HPDE6-E6E7 (cell line): ENCODE measurements around the gene IL18R1.

Source experiments
- DNase-seq: peaks from one replicate; pipeline ENCODE4 v3.0.0; 2011; ENCODE audit warnings: missing footprints; ENCODE audit errors: extremely low spot score

The IL18R1 gene

DNA sequence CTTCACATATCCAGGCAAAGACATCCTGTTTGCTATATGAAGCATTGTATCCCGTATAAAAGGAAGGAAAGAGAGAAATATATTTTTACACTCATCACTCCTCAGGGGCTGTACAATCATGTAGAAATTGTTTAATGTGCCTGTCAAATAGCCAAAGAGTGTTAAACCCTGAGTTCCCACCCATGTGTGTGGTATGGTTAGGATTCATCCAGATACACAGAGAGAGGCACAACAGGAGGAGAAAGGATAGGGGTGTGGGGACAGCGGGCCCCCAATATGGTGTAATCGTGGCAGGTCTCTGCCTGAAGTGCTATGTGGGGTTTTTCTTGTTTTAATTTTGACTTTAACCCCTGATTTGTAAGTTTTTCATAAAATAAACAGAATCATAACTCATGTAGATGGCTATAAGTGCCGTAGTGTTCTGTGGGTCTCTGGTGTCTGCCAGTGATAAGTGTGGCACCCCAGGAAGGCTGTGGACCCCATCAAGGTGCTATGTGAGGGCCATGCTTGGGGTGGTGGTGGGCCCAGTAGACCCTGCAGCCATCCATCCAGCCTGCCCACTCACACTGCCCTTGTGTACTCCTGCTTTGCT is 10.2 kb upstream of the IL18R1 start:
- DNase-seq = no peak

DNA sequence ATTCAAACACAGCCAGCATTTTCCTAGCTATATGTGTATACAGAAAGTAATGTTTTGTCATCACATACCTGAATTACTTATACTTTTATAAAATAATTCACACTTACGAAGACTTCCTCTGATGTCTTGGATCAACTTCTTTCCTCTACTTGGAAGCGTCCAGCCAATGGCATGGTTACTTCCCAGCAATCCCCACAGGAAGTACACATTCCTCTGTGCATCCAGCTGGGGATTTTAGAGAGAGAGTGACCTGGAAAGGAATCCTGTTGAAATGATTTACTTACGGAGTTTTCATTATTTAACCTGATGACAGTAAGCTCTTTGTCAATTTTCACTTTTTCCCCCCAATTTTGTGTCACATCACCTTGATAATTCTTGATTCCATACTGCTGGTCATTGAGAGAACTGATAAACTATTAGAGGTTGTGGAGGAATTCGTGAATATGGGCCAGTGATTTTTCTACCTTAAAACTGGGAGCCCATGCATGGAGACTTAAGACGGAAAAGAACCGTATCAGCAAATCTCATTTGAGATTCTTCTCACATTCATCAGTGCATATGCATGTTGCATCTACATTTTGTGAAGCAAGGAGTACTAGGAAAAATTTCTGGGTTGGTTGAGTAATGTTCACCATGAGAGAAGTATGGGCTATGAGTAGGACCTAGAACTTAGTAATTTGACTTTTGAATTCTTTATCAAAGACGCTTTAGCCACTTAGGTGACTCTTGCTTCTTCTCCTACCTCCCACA is 9.0 kb upstream of the IL18R1 start:
- DNase-seq = no peak

GRCh38 chr2:102350137-102350793 is 5.3 kb upstream of the IL18R1 start:
- no peak for DNase-seq

DNA sequence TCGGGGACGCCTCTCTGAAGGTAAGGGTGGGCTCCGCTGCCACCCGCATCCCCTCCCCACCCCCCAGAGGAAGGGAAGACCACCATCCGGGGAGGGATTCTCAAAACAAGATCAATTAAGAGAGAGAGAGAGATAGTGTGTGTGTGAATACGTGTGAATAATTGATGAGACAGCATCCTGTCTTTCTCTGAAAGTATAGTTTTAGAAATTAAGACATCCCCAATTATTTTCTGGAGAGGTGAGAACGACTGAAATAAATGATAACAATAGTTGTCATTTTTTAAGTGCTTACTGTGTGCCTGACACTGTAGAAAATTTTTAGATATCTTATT is 751 bp downstream of the IL18R1 start:
- no peak for DNase-seq

DNA sequence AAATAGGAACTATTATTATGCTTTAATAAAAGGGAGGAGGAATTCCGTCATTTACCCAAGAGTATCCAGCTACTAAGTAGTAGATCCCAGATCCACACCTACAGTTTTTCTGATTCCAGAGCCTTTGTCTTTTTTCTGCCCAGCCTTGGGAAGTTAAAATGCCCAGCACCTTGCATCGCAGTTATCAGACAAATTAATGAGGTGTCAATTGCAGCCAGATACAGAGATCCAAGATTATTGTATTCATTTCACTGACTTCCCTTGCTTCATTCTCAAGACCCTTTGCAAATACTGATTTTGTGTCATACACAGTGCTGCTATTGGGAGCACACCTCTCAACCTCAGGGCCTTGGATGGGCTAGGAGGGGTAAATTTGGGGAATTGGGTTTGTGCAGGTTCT is 1.1 kb downstream of the IL18R1 start:
- no peak for DNase-seq

- DNase-seq = no peak
Observed at GRCh38 chr2:102357937-102358336, 2.3 kb downstream of the IL18R1 start.

- DNase-seq = no peak
Observed at GRCh38 chr2:102358496-102358895, 2.9 kb downstream of the IL18R1 start.

DNA sequence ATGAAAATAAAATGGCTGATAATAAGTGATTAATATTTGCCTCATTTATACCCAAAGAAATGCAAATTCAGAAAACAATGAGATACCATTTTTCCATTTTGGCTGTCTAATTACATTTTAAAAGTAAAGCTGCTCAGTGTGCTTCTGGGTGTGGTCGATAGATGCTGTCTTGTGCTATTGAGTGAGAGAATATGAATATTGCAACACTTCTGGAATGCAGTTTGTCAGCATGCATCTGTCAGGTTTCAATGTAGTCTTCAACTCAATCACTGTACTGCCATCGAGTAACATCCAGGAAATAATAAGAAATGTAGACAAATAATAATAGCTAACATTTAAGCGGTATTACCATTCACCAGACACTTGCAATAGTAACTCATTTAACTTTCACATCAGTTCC is 3.9 kb downstream of the IL18R1 start:
- DNase-seq = peak; percentile 26

- DNase-seq = no peak
Observed at GRCh38 chr2:102361632-102362241, 6.1 kb downstream of the IL18R1 start.

- DNase-seq = no peak
Observed at GRCh38 chr2:102365763-102366162, 10.2 kb downstream of the IL18R1 start.

DNA sequence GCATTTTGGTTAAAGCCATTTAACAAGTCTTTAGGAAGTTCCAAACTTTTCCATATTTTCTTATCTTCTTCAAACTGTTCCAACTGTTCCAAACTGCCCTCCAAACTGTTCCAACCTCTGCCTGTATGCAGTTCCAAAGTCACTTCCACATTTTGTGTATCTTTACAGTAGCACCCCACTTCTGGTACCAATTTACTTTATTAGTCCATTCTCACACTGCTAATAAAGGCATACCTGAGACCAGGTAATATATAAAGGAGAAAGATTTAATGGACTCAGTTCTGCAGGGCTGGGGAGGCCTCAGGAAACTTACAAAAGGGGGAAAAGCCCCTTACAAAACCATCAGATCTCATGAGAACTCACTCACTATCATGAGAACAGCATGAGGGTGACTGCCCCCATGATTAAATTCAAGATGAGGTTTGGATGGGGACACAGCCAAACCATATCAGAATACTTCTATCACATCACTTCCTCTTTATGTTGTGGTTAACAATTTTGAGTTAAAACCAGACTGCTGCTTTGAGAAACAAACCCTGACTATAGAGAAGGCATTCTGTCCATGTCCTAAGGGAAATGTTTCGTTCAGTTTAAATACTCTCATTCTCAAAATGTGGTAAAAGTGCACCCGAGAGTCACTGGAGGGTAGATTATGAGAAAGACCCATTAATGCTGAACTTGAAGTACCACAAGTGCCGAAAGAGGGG is 11.0 kb downstream of the IL18R1 start:
- no peak for DNase-seq

GRCh38 chr2:102367331-102367971 is 11.9 kb downstream of the IL18R1 start:
- DNase-seq = no peak

GRCh38 chr2:102368461-102369109 is 13.0 kb downstream of the IL18R1 start:
- DNase-seq = no peak

DNA sequence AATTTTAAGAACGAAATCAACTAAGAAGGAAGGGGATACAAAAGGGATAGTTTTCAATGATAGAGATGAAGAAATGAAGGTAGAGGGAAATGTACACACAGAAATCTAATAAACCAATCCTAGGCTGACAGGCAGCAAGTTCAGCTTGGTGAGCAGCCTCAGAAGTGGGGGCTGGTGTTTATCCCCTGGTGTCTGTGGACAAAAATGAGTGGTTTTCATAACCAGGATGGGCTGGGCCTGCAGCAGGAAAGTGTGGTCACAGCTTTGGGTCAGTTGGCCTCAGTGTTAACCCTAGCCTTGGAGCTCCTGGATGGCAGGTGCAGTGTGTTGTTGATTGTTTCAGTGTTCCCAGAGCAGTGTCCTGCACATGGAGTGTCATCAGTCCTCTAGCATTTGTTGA is 14.3 kb downstream of the IL18R1 start:
- DNase-seq = no peak

GRCh38 chr2:102376052-102376591 is 20.5 kb downstream of the IL18R1 start:
- DNase-seq = no peak

GRCh38 chr2:102383722-102384121 is 28.1 kb downstream of the IL18R1 start:
- DNase-seq = no peak

DNA sequence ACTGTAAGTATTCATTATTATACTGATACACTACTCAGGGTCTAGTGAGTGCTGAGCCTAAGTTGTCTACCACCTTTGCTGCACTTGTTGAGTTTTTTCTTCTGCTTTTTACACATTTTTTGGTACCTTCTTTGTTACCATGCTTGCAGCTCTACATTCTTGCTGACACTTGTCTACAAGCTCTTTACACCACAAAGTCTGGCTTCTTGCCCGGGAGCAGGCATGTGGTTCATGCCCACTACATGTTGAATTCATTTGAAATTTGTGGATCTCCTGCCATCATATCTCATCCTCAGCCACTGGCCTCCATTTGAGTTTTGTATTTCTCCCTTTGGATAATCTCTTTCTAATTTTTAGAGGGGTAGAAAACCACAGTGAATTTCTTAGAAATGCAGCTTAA is 29.9 kb downstream of the IL18R1 start:
- DNase-seq = no peak

DNA sequence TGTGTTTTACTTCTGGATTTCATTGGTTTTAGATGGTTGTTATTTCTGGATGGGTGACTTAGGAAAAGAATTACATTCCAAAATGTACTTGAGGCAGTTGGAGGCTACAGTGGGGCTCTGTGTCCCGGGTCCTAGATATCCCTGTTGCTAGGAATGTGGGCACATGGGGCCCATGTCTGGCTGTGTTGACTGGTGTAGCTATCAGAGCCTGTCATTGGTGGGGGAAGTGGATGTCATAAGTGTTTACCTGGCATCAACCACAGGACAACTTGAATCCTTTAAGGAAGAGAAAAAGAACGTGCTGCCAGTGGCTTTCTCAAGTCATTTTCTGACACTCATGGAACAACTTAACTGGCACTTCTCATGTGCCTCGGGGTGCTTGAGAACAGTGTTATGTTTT is 30.4 kb downstream of the IL18R1 start:
- no peak for DNase-seq

DNA sequence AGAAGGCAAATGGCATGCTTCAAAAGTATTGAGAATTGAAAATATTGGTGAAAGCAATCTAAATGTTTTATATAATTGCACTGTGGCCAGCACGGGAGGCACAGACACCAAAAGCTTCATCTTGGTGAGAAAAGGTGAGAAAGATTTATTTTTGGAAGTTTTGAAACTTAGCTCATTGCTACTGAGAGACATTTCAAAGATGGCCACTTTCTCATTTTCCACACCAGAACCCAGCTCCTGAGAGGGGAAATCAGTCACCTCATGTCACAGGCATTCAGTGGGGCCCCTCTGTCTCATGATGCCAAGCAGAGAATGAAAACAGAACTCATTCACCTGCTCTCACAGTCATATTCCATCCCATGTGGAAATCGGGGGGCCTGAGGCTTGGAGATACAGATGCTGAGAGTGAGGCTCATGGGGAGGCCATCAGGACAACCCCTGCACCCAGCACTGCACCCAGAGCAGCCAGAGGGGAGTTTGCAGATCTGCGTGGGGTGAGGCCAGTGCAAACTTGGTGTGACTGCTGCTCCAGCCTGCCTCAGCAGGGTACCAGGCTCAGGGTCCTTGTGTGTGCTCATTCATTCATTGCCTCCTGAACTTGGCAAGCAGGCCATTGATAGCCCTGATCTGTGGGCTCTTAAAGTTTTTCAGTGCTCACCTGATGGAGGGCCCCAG is 31.4 kb downstream of the IL18R1 start:
- DNase-seq = no peak

DNA sequence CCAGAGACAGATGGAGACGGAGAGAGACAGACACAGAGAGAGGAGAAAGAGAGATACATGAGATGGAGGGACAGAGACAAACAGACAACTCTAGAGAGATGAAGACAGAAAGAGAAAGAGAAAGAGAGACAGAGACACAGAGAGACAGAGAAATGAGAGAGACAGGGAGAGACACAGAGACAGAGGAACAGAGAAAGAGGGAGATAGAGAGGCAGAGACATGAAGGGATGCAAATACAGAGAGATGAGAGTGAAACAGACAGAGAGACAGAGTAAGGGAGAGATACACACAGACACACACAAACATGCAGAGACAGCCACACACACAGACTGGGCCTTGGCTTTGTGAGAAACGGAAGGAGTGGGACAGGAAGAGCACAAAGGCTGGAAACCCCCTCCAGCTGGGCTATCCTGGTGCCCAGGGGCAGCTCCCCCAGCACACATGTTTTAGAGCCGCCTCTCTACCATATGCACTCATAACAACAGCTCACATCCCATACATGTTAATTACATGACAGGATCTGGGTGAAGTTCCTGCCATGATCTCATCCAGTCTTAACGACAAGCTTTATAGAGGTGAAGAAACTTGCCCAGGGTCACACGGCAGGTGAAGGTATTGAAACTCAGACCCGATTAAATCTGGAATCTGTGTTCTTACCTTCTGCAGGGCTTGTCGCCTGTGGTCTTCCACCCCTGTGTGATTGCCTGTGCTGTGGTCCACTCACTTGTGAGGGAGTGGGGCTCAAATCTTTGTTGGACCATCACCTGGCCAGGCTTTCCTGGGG is 32.4 kb downstream of the IL18R1 start:
- DNase-seq = no peak
